AG09319 (cell line): Measurements from ENCODE around the gene HNMT.

Experiments used
- DNase-seq: peaks from one replicate; pipeline ENCODE4 v3.0.0-alpha.2; 2010; ENCODE audit warnings: low read depth; ENCODE audit errors: extremely low read depth
- TF ChIP-seq, protein P1 (sequence below): IDR thresholded peaks from 2 replicates; pipeline ENCODE4 v1.5.1; 2011; ENCODE audit warnings: low read depth, mild to moderate bottlenecking, inconsistent platforms, low read length, moderate library complexity

HNMT gene

DNA sequence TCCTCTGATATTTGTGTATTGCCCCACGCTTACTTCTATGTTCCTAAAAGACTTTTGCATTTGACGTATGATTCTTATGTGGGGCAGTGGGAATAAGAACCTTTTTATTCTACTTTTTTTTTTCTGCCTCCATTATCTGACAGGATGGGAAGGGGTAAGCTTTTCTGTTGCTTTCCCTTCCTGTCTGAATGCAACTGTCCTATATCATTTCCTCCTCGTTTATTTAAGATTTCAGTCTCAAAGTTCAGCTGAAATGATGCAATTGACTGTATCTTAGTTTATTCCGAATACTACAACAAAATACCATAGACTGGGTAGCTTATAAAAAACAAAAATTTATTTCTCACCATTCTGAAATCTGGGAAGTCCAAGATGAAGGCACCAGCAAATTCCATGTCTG is 24.1 kb upstream of the HNMT start:
- TF ChIP-seq, protein P1, sequence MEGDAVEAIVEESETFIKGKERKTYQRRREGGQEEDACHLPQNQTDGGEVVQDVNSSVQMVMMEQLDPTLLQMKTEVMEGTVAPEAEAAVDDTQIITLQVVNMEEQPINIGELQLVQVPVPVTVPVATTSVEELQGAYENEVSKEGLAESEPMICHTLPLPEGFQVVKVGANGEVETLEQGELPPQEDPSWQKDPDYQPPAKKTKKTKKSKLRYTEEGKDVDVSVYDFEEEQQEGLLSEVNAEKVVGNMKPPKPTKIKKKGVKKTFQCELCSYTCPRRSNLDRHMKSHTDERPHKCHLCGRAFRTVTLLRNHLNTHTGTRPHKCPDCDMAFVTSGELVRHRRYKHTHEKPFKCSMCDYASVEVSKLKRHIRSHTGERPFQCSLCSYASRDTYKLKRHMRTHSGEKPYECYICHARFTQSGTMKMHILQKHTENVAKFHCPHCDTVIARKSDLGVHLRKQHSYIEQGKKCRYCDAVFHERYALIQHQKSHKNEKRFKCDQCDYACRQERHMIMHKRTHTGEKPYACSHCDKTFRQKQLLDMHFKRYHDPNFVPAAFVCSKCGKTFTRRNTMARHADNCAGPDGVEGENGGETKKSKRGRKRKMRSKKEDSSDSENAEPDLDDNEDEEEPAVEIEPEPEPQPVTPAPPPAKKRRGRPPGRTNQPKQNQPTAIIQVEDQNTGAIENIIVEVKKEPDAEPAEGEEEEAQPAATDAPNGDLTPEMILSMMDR = no peak
- DNase-seq = no peak

DNA sequence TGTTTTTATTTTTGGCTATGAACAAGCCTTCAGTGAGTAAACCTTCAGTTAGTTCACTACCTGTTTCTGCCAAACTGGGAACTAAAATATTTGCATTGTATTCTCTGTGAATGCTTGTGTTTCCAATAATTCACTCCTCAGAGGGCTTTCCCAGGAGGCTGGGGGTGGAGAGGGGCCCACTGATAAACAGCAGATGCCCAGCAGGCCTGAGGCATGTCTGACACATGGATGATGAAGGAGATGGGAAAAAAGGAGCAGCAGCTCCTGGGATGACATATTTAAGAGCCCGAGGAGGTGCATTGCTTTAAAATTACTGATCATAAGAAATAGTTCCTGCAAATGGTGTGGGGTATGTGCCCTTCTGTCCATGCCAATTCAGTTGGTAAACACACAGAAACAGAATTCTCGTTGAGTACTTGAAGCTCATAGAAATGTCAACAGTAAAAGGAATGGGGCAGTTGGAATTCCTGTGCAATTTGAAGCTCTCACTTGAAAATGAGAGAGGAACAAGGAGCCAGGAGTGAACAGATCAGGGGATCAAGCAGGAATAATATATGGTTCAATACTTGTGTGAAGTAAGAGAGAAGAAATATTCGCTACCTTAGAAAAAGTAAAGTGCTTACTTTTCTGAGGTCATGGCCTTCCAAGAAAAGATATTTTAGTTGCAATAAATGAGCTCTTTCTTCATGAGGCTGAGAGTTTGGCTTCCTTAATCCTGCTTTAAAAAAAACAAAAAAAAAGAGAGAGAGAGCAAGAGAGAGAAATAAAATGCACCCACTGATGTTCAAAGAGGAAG is 22.0 kb upstream of the HNMT start:
- DNase-seq = no peak
- TF ChIP-seq, protein P1 = no peak

DNA sequence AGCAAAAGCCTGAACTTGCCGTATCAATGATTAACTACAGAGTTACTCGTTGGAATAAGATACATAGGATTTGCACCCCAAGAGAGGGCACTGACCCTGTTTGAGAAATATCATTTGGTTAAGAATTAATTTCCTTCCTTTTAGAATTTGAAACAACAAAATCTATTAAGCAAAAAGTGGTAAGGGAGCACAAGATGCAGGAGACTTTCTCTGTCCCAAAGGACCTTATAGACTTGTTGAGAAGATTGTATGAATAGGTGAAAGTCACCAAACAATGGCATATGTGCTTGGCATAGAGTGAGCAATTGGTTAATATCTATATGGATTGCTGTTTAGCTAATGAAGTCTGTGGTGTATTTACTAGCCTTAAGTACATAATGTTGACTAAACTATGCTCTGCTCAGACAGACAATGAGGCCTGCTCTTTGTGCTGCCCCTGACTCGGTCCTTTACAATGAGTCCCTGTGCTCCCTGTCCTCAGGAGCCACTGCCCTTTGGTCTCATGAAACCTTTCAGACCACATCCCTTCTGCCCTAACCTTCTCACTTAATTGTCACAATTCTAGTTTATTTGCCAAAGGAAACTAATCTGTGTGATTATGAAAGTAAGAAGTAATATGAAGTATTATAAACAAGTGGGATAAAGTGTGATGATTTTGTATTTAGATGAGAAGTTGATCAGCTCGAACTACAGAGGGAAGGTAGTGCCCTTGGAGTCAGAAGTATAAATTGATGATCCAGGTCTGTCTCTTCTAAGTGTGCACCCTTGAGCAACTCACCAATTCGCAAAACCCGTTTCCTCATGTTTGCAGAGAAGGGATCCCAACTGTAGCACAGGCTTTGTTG is 21.2 kb upstream of the HNMT start:
- no peak for DNase-seq
- TF ChIP-seq, protein P1 = no peak

DNA sequence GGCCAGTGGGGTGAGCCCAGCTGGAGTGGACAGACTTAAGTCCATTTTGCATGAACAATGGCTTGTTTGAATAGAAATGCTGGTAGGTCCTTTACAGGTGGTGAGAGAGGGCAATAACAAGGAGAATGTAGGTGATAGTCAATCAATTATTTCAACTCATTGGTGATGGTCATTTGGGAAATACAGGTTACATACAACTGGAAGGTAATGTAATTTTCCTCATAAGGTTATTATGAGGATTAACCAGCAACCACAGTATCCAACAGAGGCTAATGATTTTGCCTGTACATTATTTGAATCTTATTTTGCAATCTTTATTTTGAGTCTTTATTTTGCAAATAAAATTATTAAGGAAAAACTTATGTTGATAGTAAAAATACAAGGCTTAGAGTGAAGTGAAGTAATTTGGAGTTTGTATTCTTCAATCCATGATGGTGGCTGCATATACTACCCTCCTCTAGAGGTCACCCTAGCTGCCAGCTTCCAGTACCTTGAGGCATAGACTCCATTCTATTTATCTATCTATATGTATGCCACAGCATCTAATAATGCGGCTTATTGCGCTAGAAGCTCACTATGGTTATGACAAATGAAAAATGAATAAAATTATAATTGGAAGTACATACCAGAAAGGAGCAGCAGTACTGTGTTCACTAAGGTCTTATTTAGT is 20.5 kb upstream of the HNMT start:
- DNase-seq = no peak
- TF ChIP-seq, protein P1 = no peak

DNA sequence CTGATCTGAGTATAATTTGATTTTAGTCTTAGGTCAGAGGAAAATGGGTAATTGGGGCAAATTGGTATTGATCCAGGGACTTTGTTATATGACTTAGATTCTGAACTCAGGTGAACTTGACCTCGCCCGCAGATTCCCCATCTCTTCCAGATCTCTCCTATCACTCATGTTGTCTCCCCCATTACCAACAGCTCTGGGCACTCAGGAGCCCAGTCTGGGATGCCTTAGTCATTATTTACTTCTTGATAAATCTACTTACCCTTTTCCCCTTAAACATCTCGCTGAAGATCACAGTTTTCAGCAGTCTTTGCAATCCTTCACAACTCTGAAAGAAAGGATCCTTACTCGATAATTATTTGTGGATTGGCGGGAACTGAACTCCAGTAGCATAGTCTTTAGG is 19.6 kb upstream of the HNMT start:
- no peak for DNase-seq
- TF ChIP-seq, protein P1 = no peak

DNA sequence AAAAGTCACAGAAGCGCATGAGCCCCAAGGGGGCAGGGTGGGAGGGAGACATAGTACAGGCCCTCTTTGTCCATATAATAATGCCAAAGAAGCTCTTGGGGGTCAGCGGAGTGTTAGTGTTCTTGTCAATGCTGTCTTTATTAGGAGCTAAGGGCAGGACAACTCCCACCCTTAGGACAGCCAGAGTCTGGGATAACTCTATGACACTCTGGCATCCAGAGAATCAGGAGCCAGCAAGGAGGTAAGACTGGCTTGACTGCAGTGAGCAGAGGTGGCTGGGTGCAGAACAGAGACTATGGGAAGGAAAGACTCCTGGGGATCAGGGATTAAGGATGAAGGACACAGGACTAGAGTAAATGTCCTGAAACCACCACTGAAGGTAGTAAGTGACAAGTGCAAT is 19.0 kb upstream of the HNMT start:
- DNase-seq = no peak
- TF ChIP-seq, protein P1 = no peak

DNA sequence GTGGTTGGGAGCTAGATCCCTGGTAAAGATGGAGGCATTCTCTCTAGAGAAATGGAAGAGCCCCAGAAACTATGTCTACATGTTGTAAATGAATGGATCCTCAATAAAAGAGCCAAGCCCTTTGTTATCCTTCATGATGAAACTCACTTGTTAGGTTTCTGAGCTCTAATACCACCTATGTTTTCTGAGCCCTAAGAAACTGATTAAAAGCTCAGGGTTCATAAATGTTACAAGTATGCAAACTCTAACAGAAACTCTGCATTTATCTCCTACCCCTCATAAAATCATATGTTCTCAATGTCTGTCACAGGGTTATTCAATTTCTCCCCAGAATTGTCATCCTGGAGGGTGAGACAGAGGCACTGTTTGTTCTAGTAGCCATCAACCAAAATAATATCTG is 18.0 kb upstream of the HNMT start:
- TF ChIP-seq, protein P1 = no peak
- DNase-seq = no peak
